ENCODE results near the gene MKNK1. TPM values are rescaled to one million over a fixed set of nuclear protein-coding genes. Genes with fewer than 3 reads are reported as not detected.
A peak's percentile ranks its signal among the peaks of the same experiment; 100 is the strongest.

The MKNK1 gene
- polyA plus RNA-seq, 1 donor from 2014 or later = 20.8 TPM

DNA sequence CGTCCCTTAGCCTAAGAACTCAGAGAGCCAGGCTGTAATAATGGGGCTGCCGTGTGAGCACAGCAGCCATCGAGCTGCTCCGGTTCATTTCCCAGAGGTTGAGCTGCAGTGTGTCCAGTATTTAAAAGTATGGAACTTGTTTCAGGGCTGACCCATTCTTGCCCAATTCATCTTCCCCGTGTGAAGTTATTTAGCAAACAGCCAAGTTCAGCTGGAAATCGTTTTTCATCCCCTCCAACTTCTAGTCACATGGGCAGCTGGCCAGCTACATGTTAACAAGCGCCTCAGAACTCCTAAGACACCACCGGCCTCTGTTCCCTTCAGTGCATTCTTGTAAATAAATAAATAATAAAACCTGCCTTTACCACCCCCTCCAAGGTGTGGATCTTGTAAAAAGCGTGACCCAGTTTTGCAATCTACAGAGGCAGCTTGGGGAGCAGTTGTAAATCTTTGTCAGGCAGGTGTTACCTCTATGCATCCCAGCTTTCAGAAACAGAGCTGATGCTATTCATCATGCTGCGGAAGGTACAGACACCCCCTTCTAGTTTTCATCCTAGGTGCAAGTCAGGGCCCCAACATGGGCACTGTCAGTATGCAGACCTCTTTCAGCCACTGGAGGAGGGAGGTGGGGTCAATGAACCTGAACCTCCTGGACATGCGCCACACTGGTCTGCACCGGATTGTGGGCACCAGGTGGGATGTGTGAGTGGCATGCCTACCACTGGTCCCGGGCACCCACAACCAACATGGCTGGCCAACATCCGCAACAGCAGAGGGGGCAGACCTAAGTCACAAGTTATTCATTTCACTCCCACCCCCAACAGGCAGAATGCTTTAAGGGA, 34.0 kb downstream of the MKNK1 start:
- H3K27me3 Mint-ChIP-seq = no peaks in the 10 kb centered on the region
- H3K9me3 Mint-ChIP-seq = no peaks in the 10 kb centered on the region
- no peaks in the 10 kb centered on the region for H3K4me1 Mint-ChIP-seq
- peaks cover 10% of the 10 kb centered on the region for H3K36me3 Mint-ChIP-seq
- no peak overlapping the region for H3K4me3 Mint-ChIP-seq
- H3K27ac Mint-ChIP-seq = no peak overlapping the region

DNA sequence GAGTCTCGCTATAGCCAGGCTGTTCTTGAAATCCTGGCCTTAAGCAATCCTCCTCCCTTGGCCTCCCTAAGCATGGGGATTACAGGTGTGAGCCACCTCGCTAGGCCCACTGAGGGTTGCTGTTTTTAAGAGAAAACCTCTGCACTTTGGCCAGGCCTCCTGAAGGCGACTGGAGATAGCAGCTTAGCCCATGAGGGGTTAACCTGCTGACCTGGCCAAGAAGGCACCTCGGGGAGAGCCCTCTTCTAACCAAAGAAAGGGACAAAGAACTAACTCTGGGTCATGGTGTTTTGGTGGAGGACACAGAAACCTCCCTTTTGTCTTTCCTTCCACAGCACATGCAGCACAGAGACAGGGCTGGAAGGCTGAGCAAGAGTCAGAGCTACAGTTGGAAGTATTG, 35.0 kb downstream of the MKNK1 start:
- no peaks in the 10 kb centered on the region for H3K9me3 Mint-ChIP-seq
- H3K4me3 Mint-ChIP-seq = no peak overlapping the region
- no peaks in the 10 kb centered on the region for H3K4me1 Mint-ChIP-seq
- H3K27me3 Mint-ChIP-seq = no peaks in the 10 kb centered on the region
- peak overlapping the region in 1 of 3 donors; percentile 62 for H3K27ac Mint-ChIP-seq
- H3K36me3 Mint-ChIP-seq = peaks cover 10% of the 10 kb centered on the region

DNA sequence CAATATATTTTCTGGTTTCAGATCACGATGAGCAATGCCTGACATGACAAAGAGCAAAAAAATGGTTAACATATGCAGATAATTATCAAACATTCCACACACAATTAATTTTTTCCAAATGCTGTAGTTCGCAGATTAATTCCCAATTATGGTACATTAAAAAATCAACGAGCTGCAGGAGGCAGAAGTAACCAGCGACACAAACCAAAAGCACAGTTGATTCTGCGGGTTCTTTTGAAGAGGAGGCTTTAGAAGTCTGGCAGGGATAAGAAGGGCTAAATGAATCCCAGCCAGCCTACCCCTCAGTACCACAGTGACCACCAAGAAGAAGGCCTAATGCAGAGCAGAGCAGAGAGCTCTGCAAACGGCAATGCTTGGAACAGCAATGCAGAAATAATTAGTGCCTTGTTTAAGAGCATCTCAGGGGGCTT, 35.6 kb downstream of the MKNK1 start:
- H3K36me3 Mint-ChIP-seq = peaks cover 10% of the 10 kb centered on the region
- no peak overlapping the region for H3K27ac Mint-ChIP-seq
- H3K4me3 Mint-ChIP-seq = no peak overlapping the region
- no peaks in the 10 kb centered on the region for H3K4me1 Mint-ChIP-seq
- no peaks in the 10 kb centered on the region for H3K27me3 Mint-ChIP-seq
- no peaks in the 10 kb centered on the region for H3K9me3 Mint-ChIP-seq

DNA sequence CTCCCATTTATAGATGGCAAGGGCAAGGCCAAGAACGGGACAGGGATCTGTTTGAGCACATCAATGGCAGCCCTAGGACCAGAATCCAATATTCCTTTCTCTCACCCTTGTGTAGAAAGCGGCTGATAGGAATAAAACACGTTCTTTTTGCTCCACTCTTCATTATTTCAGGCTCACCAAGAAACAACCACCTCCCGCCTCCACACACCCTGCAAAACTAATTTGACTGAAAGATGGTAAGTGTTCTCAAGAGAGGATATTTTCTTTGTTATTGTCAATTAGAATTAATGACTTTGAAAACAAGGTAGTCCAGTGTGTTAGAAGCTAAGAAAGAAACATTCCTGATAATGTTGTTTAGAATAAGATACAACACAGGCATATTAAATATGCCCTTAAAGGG, 40.7 kb downstream of the MKNK1 start:
- H3K4me3 Mint-ChIP-seq = no peak overlapping the region
- no peaks in the 10 kb centered on the region for H3K4me1 Mint-ChIP-seq
- H3K27ac Mint-ChIP-seq = peak overlapping the region in 1 of 3 donors; percentile 19
- no peaks in the 10 kb centered on the region for H3K9me3 Mint-ChIP-seq
- H3K27me3 Mint-ChIP-seq = no peaks in the 10 kb centered on the region
- peaks cover 9% of the 10 kb centered on the region for H3K36me3 Mint-ChIP-seq

DNA sequence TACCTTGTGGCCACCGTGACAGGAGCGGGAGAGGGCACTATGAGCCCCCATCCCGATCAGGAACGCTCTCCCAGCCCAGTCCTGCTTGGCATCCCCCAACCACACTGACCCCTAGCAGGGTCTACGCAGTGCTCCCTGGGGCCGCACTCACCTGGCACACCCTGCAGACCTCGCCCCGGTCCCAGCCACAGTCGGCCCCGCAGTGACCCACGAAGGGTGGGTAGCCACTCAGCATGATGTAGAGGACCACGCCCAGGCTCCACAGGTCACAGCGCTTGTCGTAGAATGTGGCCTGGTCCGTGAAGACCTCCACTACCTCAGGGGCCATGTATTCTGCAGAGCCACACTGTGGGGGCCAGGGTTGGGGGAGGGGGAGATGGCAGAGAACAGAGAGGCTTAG, 41.6 kb downstream of the MKNK1 start:
- Mint-ChIP-seq H3K9me3 (no peaks in the 10 kb centered on the region), H3K27ac (no peak overlapping the region), H3K27me3 (no peaks in the 10 kb centered on the region), H3K4me1 (no peaks in the 10 kb centered on the region), H3K4me3 (no peak overlapping the region), H3K36me3 (peaks cover 9% of the 10 kb centered on the region)

DNA sequence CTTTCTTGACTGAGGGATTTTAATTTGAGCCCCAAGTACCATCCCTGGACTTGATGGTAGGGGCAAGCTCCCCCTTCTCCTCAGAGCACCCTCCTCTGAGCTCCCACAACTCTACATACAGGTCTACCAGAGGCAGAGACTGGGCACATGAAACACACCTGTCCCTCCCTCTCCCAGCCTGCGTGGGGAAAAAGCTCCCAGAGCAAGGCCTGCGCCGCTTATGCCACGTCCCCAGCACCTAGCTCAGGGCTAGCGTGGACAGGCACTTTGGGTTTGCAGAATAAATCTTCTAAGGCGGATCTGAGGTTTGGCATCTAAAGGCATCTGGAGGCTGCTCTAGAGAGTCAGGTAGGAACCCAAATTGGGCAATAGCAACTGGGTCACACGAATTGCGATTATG, 45.1 kb downstream of the MKNK1 start:
- H3K36me3 Mint-ChIP-seq = peaks cover 2% of the 10 kb centered on the region
- H3K27me3 Mint-ChIP-seq = no peaks in the 10 kb centered on the region
- no peak overlapping the region for H3K27ac Mint-ChIP-seq
- H3K4me3 Mint-ChIP-seq = no peak overlapping the region
- no peaks in the 10 kb centered on the region for H3K9me3 Mint-ChIP-seq
- no peaks in the 10 kb centered on the region for H3K4me1 Mint-ChIP-seq

DNA sequence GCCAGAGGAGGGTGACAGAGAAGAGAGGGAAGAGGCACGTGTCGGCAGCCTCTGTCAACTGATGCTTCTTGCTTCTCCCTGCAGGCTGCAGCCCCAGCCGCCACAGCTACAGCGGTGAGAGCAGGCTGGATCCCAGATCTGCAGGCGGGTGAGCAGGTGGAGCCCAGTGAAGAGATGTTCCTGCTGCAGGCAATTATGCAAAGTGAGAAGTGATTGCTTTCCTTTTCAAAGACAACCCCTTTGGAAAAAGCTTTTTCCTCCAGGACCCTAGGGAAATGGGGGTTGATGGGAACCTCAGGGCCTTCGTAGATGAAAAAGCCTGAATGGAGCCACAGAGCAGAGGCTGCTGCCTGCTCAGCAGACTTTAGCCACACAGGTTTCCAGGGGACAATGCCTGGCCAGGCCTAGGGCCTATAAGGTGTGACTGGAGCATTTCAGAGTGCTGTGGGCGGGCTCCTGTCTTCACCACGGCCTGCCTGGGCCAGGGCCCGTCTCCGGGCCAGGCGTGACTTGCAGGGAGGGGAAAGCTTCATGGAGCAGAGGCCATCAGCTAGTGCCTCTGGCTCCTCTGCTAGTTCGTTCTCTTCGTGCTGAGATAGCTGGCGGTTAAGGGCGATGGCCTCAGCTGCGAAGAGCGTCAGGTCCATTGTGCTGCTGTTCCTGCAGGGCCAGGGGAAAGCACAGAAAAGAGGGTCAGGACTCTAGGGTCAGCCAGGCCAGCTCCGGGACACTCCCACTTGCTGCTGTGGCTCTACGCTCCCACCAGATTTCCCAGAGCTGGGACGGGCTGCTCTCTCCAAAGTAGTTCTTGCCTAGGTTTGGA, 45.7 kb downstream of the MKNK1 start:
- Mint-ChIP-seq H3K27me3 (no peaks in the 10 kb centered on the region), H3K4me1 (no peaks in the 10 kb centered on the region), H3K36me3 (peaks cover 2% of the 10 kb centered on the region), H3K9me3 (no peaks in the 10 kb centered on the region), H3K27ac (peak overlapping the region in 1 of 3 donors; percentile 17), H3K4me3 (no peak overlapping the region)

DNA sequence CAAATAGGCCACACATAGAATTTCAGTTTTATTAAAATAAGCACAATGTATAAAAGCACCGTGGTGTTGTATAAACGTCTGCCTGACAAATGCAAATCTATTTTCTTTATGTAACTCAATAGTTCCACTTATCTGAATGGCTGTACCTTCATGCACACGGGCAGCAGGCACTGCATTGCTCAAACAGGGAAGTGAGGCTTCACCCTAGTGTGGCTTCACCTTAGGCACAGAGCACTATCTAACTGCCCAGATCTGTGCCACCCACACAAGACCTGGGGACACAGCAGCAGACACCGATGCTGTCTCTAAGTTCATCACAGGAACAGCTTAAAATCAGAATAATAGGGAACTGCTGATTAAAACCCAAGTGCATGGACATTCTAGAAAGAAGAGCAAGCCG, 46.7 kb downstream of the MKNK1 start:
- Mint-ChIP-seq H3K36me3 (no peaks in the 10 kb centered on the region), H3K27ac (no peak overlapping the region), H3K27me3 (peaks cover 4% of the 10 kb centered on the region), H3K4me3 (no peak overlapping the region), H3K9me3 (no peaks in the 10 kb centered on the region), H3K4me1 (no peaks in the 10 kb centered on the region)

DNA sequence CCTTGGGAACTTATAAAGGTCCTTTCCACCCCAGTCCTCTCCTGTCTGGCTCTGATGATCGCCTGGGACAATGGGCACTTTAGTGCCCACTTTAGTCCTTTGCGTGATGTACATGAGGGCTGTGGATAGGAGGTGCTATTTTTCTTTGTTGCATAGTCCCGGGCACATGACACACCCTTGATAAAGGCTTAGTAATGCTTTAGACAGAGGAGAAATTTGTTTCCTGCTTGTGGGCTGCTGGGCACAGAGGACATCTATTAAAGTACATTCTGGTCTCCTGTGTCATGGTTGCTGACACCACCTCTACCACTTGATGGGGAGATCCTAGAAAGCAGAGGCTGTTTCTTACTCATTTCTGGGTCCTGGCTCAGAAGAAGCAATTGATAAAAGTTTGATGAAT, 47.2 kb downstream of the MKNK1 start:
- no peaks in the 10 kb centered on the region for H3K4me1 Mint-ChIP-seq
- peaks cover 4% of the 10 kb centered on the region for H3K27me3 Mint-ChIP-seq
- no peaks in the 10 kb centered on the region for H3K9me3 Mint-ChIP-seq
- no peak overlapping the region for H3K4me3 Mint-ChIP-seq
- no peaks in the 10 kb centered on the region for H3K36me3 Mint-ChIP-seq
- no peak overlapping the region for H3K27ac Mint-ChIP-seq

DNA sequence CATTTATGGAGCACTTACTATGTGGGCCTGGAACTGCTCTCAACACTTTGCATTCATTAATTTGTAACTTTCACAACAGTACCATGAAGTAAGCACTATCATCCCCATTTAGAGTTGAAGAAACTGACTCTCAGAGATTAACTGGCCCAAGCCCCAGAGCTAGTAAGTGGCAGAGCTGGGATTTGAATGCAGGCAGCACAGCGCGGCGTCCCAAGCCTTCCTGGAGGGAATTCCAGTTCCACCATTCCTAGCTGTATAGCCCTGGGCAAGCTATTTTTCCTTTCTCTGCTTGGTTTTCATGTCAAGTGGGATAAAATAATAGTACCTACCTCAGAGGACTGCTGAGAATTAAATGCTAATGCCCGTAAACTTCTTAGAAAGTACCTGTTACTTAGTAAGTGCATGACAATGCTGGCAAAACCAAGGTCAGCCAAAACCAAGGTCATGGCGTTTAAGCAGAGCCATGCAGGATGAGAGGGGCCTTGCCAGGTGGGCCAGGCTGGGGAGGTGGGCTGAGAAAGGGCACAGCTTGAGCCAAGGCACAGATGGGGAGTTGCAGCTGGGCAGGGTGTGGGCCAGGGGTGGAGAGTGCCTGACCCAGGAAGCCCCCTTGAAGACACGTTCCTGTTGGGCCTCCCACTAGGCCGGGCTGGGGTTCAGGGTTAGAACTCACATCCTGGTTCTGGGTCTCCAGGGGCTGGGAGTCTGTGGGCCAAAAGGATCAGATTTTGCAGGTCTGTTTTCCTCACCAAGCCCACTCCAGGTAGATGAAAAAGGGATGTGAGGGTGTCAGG, 48.0 kb downstream of the MKNK1 start:
- peak overlapping the region in 1 of 3 donors; percentile 14 for H3K27ac Mint-ChIP-seq
- H3K4me3 Mint-ChIP-seq = no peak overlapping the region
- H3K36me3 Mint-ChIP-seq = no peaks in the 10 kb centered on the region
- no peaks in the 10 kb centered on the region for H3K9me3 Mint-ChIP-seq
- no peaks in the 10 kb centered on the region for H3K4me1 Mint-ChIP-seq
- H3K27me3 Mint-ChIP-seq = peaks cover 8% of the 10 kb centered on the region

DNA sequence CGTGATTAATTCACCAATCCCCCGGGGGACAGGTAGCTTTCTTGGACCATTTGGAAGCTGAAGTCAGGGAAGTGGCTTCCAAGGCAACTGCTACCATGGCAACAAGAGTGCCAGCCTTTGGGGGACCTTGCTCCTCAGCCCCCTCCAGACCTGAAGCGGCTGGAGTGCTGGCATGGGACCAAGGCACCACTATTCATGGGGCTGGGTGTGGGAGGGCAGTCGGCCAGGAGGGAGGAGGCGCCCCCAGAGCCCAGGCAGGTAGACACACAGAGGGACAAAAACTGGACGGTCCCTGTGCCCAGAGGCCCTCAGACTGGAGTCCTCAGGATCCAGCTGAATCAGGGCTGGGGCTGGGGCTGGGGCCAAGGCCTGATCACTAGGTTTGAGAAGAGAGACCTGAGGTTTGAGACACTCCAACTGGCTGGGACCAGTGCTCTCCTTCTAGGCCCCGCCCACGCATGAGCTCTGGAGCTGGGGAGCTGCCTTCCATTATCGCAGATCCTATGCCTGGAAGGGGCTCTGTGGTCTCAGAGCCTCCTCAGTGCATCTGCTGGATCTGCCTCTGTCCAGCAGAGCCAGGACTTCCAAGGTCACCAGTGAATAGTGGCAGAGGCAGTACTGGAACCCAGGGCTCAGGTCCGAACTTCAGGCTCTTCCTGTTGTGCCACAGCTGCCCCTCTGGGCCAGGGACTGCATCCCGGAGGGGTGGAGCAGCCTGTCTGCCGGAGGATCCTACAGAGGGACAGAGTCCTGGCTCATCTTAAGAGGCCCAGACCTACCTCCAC, 49.3 kb downstream of the MKNK1 start:
- H3K27me3 Mint-ChIP-seq = peaks cover 11% of the 10 kb centered on the region
- H3K4me1 Mint-ChIP-seq = no peaks in the 10 kb centered on the region
- H3K9me3 Mint-ChIP-seq = no peaks in the 10 kb centered on the region
- no peak overlapping the region for H3K27ac Mint-ChIP-seq
- no peak overlapping the region for H3K4me3 Mint-ChIP-seq
- H3K36me3 Mint-ChIP-seq = no peaks in the 10 kb centered on the region

DNA sequence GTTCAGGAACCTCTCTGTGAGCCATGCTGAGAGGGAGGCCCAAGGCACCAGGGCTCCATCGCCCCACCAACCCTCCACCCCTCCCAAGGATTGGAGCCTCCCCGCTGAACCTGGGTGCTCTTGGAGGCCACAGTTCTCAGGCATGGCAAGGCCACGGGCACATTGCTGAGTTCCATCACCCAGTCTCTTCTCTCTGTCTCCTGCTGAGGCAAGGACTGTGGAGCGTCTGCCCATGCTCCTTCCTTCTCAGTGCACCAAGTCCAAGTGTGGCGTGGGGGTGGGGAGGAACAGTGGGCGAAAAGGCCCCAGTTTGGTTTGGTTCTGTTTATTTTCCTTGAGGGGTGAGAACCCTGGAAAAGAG, 49.9 kb downstream of the MKNK1 start:
- H3K4me1 Mint-ChIP-seq = peaks cover 0 to 2% (median 0%) of the 10 kb centered on the region in 3 donors
- H3K27me3 Mint-ChIP-seq = peaks cover 14% of the 10 kb centered on the region
- H3K9me3 Mint-ChIP-seq = peaks cover 0 to 2% (median 0%) of the 10 kb centered on the region in 3 donors
- no peak overlapping the region for H3K4me3 Mint-ChIP-seq
- no peaks in the 10 kb centered on the region for H3K36me3 Mint-ChIP-seq
- H3K27ac Mint-ChIP-seq = no peak overlapping the region

DNA sequence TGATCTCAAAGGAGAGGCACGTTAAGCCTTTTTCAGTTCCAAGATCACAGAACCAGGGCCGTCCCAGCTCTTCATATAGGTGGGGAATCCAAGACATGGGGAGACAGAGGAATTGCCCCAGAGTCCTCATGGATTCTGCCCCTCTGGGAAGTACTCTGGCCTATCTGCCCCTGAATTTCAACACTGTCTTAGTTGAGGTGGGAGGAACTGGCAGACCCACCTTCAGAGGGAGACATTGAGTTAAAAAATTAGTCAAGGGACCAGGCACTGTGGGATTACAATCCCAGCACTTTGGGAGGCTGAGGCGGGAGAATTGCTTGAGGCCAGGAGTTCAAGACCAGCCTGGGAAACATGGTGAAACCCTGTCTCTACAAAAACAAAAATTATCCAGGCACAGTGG, 50.6 kb downstream of the MKNK1 start:
- Mint-ChIP-seq H3K4me3 (no peak overlapping the region), H3K9me3 (peaks cover 0 to 2% (median 0%) of the 10 kb centered on the region in 3 donors), H3K27me3 (peaks cover 15% of the 10 kb centered on the region), H3K4me1 (peaks cover 0 to 3% (median 0%) of the 10 kb centered on the region in 3 donors), H3K36me3 (no peaks in the 10 kb centered on the region), H3K27ac (peak overlapping the region in 1 of 3 donors; percentile 64)

Data from IgD-negative memory B cell (primary cell).